Activated CD8-positive, alpha-beta memory T cell treated with anti-CD3 and anti-CD28 coated beads for 48 hours (primary cell): Measurements from ENCODE around the gene RTN1.

Source experiments
- DNase-seq, 3 experiments: peaks; one replicate each; pipeline ENCODE4 v3.0.0-alpha.2; 2020; ENCODE audit warnings: low read depth in 2 of 3, low spot score in 2 of 3

Gene RTN1, protein sequence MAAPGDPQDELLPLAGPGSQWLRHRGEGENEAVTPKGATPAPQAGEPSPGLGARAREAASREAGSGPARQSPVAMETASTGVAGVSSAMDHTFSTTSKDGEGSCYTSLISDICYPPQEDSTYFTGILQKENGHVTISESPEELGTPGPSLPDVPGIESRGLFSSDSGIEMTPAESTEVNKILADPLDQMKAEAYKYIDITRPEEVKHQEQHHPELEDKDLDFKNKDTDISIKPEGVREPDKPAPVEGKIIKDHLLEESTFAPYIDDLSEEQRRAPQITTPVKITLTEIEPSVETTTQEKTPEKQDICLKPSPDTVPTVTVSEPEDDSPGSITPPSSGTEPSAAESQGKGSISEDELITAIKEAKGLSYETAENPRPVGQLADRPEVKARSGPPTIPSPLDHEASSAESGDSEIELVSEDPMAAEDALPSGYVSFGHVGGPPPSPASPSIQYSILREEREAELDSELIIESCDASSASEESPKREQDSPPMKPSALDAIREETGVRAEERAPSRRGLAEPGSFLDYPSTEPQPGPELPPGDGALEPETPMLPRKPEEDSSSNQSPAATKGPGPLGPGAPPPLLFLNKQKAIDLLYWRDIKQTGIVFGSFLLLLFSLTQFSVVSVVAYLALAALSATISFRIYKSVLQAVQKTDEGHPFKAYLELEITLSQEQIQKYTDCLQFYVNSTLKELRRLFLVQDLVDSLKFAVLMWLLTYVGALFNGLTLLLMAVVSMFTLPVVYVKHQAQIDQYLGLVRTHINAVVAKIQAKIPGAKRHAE

DNA sequence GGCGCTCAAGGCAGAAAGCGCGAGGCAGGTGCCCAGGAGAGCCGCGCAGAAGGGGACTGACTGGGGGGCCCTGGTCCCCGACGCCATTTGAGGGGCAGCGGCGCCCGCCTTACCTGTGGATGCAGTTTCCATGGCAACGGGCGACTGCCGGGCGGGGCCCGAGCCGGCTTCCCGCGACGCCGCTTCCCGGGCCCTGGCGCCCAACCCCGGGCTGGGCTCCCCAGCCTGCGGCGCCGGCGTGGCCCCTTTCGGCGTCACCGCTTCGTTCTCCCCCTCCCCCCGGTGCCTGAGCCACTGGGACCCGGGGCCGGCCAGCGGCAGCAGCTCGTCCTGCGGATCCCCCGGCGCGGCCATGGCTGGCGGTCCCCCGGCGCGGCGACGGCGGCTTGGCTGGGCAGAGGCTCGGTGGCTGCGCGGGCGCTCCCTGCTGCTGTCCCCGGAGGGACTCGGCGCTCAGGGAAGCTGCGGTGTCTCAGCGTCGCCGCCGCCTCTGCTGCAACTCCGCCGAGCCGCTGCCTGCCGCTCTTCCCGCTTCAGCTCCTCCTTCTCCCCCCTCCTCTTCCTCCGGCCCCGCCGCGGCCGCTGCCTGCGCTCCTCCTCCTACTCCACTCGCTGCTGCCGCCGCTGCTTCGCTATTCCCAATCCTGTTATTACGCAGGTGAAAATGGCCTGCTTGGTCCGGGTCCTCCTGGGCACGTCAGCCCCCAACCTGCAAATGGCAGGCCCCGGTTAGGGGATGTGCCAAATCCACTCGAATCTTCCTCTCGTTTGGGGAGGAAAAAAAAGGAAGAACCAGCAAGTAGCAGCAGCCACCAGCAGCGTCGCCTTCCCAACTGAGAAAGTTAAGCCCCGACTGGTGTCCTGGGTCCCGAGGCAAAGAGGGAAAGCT is at the start of gene RTN1:
Gene RTN1 (minus strand): TSS at position 500 of the 889 bp plus-strand sequence. CDS start 146 bp downstream, at position 354.
- DNase-seq = peak in 1 of 3 experiments; percentile 5

DNA sequence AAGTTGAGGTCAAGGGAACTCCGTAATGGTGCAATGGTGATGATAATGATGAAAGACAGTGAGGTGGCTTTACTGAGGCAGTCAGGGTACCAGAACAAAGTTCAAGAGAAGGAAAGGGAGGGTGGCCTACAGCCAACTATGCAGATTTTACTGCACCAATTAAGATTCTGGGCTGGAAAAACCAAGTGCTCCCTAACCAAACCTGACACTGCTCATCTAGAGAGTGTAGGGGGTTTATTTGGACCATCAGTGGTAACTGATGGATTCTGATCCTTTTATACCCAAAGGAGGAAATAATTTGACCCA is 49.8 kb upstream of the RTN1 start:
- no peak for DNase-seq

DNA sequence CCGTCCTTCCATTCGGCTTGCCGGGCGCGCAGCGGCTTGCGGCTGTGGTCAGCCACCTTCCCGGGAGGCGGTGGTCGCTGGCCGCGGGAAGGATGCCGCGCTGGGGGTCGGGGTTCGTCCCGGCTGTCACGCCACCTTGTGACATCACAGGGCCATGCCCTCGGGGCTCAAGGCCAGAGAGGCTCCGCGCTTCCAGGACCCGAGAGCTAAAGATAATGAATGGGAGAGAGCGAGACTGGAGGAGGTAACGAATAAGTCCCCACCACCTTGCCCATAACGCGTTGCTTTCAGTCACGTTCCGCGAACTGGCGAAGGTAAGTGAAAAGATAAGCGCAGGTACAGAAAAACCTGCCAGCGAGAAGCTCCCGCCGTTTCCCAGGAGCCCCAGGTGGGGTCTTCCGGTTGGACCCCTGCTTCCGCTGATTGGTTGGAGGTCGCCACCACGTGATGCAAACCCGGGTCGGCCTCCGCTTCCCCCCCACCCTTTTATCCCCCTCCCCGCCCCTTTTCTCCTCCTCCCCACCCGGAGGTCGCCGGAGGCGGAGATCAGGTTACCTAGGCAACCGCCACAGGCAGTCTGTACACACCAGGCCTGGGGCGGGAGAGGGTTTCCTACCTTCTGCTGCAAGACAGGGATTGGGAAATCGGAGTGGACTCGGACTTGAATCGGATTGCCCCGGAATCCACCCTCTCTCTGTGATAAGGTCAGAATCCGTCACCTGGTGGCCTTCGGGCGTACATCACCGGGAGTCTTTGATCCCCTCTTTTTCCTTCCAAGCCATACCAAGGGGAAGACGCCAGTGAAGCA is 49.2 kb upstream of the RTN1 start, which contains the start of gene LRRC9:
Gene LRRC9 (plus strand): TSS at position 575 of the 808 bp plus-strand sequence.
- DNase-seq = no peak

DNA sequence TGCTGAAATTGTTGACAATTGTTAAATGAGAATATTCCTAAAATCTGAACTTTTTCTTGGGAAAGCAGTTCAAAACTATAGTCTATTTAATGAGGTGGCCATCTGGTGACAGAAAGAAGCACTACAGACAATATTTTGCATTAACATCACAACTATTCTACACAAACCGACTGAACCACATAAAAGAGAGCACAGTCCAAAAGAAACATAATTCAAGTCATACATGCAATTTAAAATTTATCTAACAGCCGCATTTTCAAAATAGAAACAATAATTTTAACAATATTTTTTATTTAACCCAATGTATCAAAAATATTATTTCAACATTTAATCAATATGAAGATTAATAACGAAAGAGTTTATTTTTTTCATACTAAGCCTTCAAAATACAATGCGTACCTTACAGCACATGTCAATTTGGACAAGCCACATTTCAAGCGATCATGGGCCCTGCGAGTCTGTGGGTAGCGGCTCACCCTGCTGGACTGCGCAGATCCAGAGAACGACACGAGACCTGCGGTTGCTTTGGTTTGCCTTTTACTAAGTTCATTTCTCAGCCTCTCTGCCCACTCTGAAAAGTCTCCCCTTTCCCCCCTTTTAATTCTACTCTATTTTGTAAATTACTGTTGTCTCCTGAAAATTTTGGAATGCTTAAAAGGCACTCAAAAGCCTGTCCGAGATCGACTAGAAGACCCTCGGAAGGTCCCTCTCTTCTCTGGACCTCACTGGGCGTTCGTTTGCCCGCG is 48.4 kb upstream of the RTN1 start:
- DNase-seq = no peak

DNA sequence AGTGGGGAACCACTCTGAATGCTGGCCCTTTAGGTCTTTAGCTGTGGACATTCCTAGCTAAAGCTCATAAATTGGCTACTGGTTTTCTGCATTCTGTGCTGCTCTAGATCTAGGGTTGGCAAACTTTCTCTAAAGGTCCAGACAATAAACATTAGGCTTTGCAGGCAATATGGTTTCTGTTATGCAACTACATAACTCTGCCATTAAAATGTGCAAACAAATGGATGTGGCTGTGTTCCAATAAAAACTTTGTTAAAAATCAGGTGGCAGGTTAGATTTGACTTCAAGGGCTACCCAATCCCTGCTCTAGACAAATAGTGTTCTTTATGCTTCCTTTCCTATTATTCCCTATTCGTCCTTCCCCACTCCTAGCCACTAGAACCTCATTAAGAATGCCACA is 42.6 kb upstream of the RTN1 start:
- no peak for DNase-seq

DNA sequence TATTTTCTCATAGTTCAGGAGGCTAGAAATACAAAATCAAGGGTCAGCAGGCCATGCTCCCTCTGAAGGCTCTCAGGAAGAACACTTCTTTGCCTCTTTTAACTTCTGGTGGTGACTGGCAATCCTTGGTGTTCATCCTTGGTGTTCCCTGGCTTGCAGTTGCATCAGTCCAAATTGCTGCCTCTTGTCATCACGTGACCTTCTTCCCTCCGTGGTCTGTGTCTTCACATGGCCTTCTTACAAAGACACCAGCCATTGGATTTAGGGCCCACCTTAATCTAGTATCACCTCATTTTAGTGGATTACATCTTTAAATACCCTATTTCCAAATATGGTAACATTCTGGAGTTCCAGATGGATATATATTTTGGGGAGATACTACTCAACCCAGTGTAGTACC is 41.9 kb upstream of the RTN1 start:
- no peak for DNase-seq

DNA sequence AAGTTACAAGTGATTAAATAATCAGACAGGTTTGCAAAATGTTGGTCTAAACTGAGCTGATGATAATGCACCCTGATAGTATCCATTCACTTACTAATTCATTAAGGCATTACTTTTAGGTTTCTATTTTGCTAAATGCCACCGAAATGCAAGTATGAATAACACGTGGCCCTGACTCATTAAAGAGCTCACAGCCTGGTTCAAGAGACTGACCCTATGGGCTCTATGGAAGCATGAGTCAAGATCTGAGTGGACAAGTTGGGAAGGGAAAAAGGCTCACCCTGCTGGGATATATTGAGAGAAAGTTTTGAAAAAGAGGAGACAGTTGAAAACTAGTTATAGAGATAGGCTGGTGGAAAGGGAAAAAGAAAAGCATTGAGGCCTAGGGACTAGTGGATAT is 34.6 kb upstream of the RTN1 start:
- no peak for DNase-seq

DNA sequence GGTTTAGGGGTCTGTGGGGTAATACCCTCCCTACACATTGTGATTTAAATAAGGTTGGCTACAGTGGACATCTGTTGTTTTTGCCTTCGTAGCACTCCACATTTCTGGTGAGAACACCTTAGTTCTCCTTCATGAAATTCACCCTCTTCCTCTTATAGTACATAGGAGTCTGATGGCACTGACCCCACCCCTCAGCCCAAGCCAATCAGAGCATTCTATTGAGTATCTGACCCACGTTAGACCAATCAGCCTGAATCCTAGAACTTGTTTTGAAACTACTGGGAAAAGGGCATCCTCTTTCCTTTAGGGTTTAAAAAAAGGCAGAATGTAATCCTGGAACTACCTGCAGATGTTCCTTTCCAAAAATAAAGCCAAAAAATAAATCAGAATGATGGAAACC is 33.6 kb upstream of the RTN1 start:
- no peak for DNase-seq

DNA sequence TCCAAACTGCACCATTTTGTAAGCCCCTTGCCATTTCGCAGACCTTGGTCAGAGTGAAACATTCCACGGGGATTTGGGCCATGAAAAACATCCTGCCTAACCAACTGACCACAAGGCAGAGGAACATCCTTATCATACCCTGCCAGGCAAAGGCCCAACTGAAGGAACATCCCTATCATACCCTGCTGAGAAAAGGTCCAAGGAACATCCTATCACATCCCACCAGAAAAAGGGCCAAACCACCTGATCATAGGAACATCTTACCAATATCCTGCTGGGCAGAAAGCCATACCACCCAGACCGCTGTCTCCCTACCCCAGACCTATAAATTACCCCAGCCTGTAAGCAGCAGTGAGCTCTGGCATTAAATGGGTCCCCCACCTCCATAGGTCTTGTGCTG is 30.0 kb upstream of the RTN1 start:
- DNase-seq = no peak

DNA sequence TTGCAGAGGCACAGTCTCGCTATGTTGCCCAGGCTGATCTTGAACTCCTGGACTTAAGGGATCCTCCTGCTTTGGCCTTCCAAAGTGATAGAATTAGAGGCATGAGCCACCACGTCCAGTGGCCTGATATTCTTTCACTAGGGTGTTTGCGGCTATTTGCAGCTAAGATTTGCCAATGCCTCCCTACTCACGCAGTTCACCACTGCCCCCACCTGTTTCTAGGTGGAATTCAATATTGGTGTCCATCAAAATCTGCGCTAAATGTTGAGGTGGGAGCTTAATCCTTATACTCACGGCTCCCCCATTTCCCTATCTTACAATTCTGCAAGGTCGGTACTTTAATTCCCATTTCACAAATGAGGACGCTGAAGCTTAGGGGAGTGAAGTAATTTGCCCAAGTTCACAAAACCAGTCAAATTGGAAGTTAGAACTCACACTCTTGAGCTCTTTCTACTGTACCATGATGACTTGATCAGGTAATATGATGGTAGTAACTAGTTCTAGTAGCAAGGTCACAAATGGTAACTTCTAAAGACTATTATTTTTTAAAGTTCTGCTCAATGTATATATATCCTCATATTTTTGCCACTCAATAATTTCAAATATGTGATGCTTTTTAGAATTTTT is 27.3 kb upstream of the RTN1 start:
- no peak for DNase-seq

DNA sequence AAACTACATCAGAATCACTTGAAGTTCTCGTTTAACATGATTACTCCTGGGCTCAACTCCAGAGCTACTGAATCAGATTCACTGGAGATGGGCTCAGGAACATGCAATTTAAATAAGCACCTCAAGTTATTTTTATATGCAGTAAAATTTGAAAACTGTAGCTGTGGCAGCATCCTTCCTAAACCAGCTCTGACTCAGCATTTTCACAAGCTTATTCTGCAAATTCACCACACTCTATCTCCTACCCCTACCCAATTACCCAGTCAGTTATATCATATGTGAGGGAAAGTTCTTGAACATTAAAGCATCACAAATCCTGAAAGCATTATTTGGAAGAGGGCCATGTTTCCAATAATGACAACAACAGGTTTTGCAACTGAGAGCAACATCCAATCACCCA is 25.1 kb upstream of the RTN1 start:
- no peak for DNase-seq

DNA sequence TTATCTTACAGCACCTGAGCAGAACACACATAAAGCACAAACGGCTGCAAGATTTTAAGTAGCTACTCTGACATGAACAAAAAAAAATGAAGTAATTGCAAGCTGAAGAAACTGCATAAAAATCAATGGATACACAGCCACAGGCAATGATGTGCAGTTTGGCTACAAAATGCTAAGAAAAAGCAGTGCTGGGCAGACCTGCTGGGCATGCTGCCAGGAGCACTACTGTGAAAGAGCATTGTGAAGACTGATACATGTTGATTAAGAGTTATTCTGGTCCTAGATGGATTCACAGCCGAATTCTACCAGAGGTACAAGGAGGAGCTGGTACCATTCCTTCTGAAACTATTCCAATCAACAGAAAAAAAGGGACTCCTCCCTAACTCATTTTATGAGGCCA is 20.1 kb upstream of the RTN1 start:
- no peak for DNase-seq

DNA sequence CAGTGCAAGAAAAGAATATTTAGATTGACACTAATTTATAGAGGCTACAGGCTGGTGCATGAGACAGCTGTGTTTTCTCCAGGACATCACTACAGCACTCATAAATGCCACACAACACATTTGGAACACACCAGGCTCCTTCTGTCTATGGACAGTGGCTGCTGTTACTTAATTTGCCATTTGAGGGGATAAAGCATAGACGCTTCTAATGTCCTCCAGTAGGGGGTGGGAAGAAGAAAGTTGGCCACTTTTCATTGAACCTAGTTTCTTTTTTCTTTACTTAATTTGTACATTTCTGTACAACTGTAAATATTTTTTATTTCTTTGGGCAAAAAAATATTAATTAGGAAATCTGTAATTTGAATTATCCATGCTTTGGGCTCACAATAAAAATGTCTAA is 12.4 kb upstream of the RTN1 start:
- no peak for DNase-seq

DNA sequence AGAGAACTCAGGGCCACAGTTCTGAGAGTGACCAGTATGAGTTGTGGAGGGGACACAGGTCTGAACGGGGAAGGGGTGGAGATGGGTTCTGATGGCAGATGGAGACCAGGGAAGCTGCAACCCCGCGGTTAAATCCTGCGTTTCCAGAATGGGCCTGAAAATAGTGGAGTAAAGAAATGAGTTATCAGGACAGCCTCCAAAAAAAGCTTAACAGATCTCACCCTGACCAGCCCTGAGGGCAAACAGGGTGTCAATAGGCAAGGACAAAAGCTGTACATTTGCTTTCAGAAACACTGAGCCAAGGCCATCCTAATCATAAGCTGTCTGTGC is 555 bp upstream of the RTN1 start:
- DNase-seq = no peak

DNA sequence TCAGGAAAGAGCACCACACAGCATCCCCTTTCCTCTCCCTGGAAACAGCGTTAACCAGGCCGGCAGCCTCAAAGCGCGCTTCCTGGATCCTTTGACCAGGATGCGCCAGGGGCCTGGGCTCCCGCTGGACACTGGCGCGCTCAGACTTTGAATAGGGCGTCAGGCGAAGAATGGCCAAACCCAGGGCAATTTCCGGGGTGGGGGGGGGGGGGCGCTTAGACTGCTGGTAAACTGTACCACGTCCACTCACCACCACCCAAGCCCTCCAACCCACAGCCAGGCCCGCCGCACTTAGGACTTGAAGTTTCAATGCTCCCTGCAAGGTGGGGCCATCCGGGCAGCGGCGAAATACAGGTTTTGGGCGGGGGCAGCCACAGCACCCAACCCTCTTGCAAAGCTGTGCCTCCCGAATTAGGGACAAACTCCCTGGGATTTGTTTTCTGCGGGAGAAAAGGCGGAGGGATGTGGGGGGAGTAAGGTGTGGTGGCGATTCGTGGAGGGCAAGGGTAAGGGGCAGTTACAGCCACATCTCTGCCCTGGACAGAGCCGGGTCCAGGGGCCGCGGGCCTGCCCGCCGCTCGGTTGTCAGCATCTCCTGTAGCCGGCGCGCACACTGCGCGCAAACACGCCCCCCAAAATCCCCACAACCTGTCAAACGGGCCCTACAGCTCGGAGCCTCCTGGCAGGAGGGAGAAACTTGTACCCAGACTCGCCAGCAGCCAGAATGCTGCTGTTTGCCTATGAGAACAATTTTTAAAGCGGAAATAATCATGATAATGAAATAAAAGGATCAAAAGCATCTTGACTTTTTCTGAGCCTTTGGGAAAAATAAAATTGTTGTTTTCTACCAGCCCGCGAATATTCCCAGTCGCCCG is 958 bp downstream of the RTN1 start:
- no peak for DNase-seq

DNA sequence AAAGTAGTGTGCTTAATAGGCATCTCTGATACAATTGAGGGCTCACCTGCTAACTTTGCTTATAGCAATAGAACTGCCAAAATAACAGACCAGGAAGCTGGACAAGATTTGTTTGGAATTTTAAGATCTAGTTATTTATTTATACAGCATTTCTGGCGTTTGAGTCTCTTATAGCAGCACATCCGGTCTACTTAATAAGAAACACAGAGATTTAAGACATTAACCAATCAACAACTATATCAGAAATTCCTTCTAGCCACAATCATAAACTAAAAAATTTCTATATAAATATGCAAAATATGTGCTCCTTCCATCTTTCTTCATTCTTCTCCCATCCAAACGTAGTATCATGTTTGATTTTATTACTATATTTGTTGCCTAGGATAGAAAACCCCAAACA is 2.6 kb downstream of the RTN1 start:
- DNase-seq = no peak

DNA sequence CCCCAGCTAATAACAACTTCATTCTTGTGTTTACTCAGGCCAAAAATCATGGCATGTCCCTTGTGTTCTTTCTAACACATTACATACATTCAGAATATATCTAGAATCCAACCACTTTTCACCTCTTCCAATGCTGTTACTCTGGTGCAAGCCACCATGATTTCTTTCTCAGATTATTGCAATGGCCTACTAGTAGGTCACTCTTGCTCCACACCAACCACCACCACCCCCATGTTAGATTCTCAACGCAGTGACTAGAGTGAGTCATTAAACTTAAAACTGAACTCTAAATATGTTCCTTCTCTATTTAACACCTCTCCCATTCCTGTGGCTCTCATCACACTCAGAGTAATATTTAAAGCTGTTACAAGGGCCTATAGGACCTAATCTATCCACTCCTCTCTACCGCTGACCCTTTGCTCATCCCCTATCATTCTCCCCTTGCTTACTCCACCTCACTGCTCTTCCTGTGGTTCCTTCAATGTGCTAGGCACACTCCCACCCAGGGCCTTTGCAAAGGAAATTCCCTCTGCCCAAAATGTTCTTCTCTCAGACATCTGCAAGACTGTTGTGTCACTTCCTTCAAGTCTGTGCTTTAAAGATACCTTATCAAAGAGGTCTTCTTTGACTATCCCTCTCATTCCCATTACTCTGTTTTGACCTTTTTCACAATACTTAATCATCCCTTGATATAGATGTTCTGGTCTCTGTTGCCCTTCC is 6.6 kb downstream of the RTN1 start:
- no peak for DNase-seq

DNA sequence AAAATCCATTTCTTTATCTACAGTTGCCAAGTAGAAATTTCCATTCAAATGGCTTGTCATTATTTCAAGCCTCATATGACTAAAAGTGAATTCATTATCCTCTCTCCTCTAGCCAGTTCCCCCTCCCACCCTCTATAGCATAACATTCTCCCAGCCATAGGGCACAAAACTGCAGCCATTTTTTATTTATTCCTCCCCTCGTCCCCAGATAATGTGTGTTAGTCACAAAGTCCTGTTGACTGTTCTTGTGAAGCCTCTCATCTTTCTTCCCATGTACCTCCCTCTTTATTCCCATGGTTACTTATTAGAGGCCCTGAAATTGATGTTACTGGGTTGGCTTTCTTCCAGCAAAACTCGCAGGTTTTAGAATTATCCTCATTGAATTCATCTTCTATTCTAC is 13.2 kb downstream of the RTN1 start:
- DNase-seq = no peak
